Adipocyte (in vitro differentiated cells): ENCODE results near the gene CEACAM3.
"Not testable (repeated sequence)": the region's sequence is repeated elsewhere in the genome, so short reads cannot be mapped to it uniquely, and the experiment has no call there.

Source experiments
- DNase-seq: peaks from one replicate; pipeline ENCODE4 v3.0.0-alpha.2; 2015; ENCODE audit warnings: low read depth
- H3K27me3 ChIP-seq: replicated peaks from 2 replicates; pipeline ENCODE4 v1.7.0; 2013; ENCODE audit warnings: mild to moderate bottlenecking, low read length, moderate library complexity; ENCODE audit not compliant: control insufficient read depth, insufficient read depth
- H3K36me3 ChIP-seq: 2 replicates; pipeline ENCODE4 v1.7.0; 2013; ENCODE audit warnings: low read length, mild to moderate bottlenecking, moderate library complexity; ENCODE audit not compliant: control insufficient read depth, insufficient read depth, severe bottlenecking
- H3K4me1 ChIP-seq: 2 replicates; pipeline ENCODE4 v1.7.0; 2013; ENCODE audit warnings: mild to moderate bottlenecking, low read length, moderate library complexity; ENCODE audit not compliant: control insufficient read depth, insufficient read depth
- H3K4me3 ChIP-seq: 2 replicates; pipeline ENCODE4 v1.7.0; 2013; ENCODE audit warnings: mild to moderate bottlenecking, low read length, moderate library complexity
- H3K9ac ChIP-seq: 2 replicates; pipeline ENCODE4 v1.7.0; 2013; ENCODE audit warnings: mild to moderate bottlenecking, low read length, moderate library complexity
- H3K9me3 ChIP-seq: 2 replicates; pipeline ENCODE4 v1.7.0; 2013; ENCODE audit warnings: mild to moderate bottlenecking, low read length, moderate library complexity; ENCODE audit not compliant: control insufficient read depth

CEACAM3 gene

GRCh38 chr19:41796362-41796761 is at the start of gene CEACAM3:
CEACAM3 (plus strand) TSS chr19:41796587; CDS start chr19:41796678, 91 bp downstream.
- Histone ChIP-seq H3K27me3 (peaks cover 24% of the 10 kb centered on the region), H3K9ac (no peak within 1 kb of the TSS), H3K9me3 (peaks cover 3% of the 10 kb centered on the region), H3K4me3 (no peak within 1 kb of the TSS), H3K36me3 (no peaks in the 10 kb centered on the region), H3K4me1 (no peaks in the 10 kb centered on the region)
- no peak for DNase-seq

- peak; percentile 46 for DNase-seq
- Histone ChIP-seq H3K27me3 (peaks cover 53% of the 10 kb centered on the region), H3K4me3 (no peak overlapping the region), H3K4me1 (no peaks in the 10 kb centered on the region), H3K9me3 (no peaks in the 10 kb centered on the region), H3K36me3 (no peaks in the 10 kb centered on the region), H3K9ac (no peak overlapping the region)
Measured at GRCh38 chr19:41746593-41747227, 49.7 kb upstream of the CEACAM3 start.

- Histone ChIP-seq H3K36me3 (no peaks in the 10 kb centered on the region), H3K4me1 (no peaks in the 10 kb centered on the region), H3K9ac (no peak overlapping the region), H3K9me3 (no peaks in the 10 kb centered on the region), H3K4me3 (no peak overlapping the region), H3K27me3 (peaks cover 60% of the 10 kb centered on the region)
- DNase-seq, result no peak
Measured at GRCh38 chr19:41748012-41748411, 48.4 kb upstream of the CEACAM3 start.

- DNase-seq, H3K4me1 ChIP-seq, H3K9me3 ChIP-seq, H3K36me3 ChIP-seq, H3K9ac ChIP-seq, H3K4me3 ChIP-seq: not testable (repeated sequence)
- peaks cover 54% of the 10 kb centered on the region for H3K27me3 ChIP-seq
Measured at GRCh38 chr19:41750248-41751134, 45.9 kb upstream of the CEACAM3 start.

GRCh38 chr19:41753159-41753558 is 43.2 kb upstream of the CEACAM3 start:
- Histone ChIP-seq H3K4me3 (no peak overlapping the region), H3K9me3 (no peaks in the 10 kb centered on the region), H3K36me3 (no peaks in the 10 kb centered on the region), H3K9ac (no peak overlapping the region), H3K4me1 (no peaks in the 10 kb centered on the region), H3K27me3 (peaks cover 45% of the 10 kb centered on the region)
- peak; percentile 7 for DNase-seq

- Histone ChIP-seq H3K9me3 (no peaks in the 10 kb centered on the region), H3K4me3 (no peak overlapping the region), H3K4me1 (no peaks in the 10 kb centered on the region), H3K36me3 (no peaks in the 10 kb centered on the region), H3K27me3 (peaks cover 43% of the 10 kb centered on the region), H3K9ac (no peak overlapping the region)
- peak; percentile 53 for DNase-seq
Measured at GRCh38 chr19:41753936-41754529, 42.4 kb upstream of the CEACAM3 start.

GRCh38 chr19:41755328-41755913 is 41.0 kb upstream of the CEACAM3 start, which contains the start of gene CEACAM6:
CEACAM6 (plus strand) TSS chr19:41755530; CDS start chr19:41755639, 109 bp downstream.
- H3K9ac ChIP-seq, result no peak within 1 kb of the TSS
- peaks cover 57% of the 10 kb centered on the region for H3K27me3 ChIP-seq
- H3K36me3 ChIP-seq, result no peaks in the 10 kb centered on the region
- H3K4me3 ChIP-seq, result no peak within 1 kb of the TSS
- H3K4me1 ChIP-seq, result no peaks in the 10 kb centered on the region
- no peaks in the 10 kb centered on the region for H3K9me3 ChIP-seq
- no peak for DNase-seq

- Histone ChIP-seq H3K4me1 (no peaks in the 10 kb centered on the region), H3K9ac (no peak overlapping the region), H3K9me3 (no peaks in the 10 kb centered on the region), H3K4me3 (no peak overlapping the region), H3K27me3 (peaks cover 43% of the 10 kb centered on the region), H3K36me3 (no peaks in the 10 kb centered on the region)
- DNase-seq, result no peak
Measured at GRCh38 chr19:41758846-41759245, 37.5 kb upstream of the CEACAM3 start.

- Histone ChIP-seq H3K4me3 (no peak overlapping the region), H3K27me3 (peaks cover 27% of the 10 kb centered on the region), H3K9me3 (no peaks in the 10 kb centered on the region), H3K36me3 (no peaks in the 10 kb centered on the region), H3K9ac (no peak overlapping the region), H3K4me1 (no peaks in the 10 kb centered on the region)
- no peak for DNase-seq
Measured at GRCh38 chr19:41767115-41767514, 29.3 kb upstream of the CEACAM3 start.

- peaks cover 33% of the 10 kb centered on the region for H3K27me3 ChIP-seq
- not testable (repeated sequence) for H3K4me3 ChIP-seq, H3K4me1 ChIP-seq, H3K36me3 ChIP-seq, H3K9ac ChIP-seq, H3K9me3 ChIP-seq, DNase-seq
Measured at GRCh38 chr19:41768105-41768504, 28.3 kb upstream of the CEACAM3 start.

GRCh38 chr19:41769608-41770007 is 26.8 kb upstream of the CEACAM3 start:
- no peak overlapping the region for H3K4me3 ChIP-seq
- peaks cover 33% of the 10 kb centered on the region for H3K27me3 ChIP-seq
- H3K4me1 ChIP-seq, result no peaks in the 10 kb centered on the region
- no peak for DNase-seq
- no peak overlapping the region for H3K9ac ChIP-seq
- H3K9me3 ChIP-seq, result no peaks in the 10 kb centered on the region
- H3K36me3 ChIP-seq, result no peaks in the 10 kb centered on the region
